NT2/D1 (cell line): ENCODE measurements around the gene HIPK4.

ENCODE experiments used
- SUZ12 ChIP-seq: IDR thresholded peaks from 2 replicates; pipeline ENCODE4 v1.6.1; 2011; ENCODE audit not compliant: insufficient read length, insufficient read depth; ENCODE audit errors: extremely low read depth
- YY1 ChIP-seq: IDR thresholded peaks from 2 replicates; pipeline ENCODE4 v1.6.1; 2011; ENCODE audit not compliant: insufficient read length, insufficient read depth
- ZNF274 ChIP-seq: IDR thresholded peaks from 2 replicates; pipeline ENCODE4 v1.6.1; 2011; ENCODE audit warnings: mild to moderate bottlenecking, low read depth, low read length

DNA sequence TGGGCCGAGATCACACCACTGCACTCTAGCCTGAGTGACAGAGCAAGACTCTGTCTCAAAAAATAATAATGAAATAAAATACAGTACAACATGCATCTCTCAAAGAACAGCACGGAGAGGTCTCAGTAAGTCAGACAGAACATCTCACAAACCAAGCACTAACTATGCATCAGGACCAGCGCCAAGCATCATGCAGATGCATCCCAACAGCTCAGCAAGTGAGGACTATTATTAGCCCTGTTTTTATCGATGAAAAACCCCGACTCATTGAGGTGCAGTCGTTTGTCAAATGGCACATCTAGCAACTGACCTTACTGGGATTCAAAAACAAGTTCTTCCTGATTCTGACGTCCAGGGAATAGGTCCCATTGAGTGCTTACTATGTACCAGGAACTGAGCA, 45.6 kb downstream of the HIPK4 start:
- no peak for TF ChIP-seq YY1
- TF ChIP-seq ZNF274 = no peak
- TF ChIP-seq SUZ12 = no peak
